ENCODE measurements around the gene CDH12.

GRCh38 chr5:22372826-22373660 is 480.1 kb downstream of the CDH12 start:
- TF ChIP-seq POLR2A (IDR thresholded peaks at IDR 0.05; ENCODE audit: low read length) (no peak), GATA1 (IDR thresholded peaks at IDR 0.05; ENCODE audit: low read depth, low read length) (no peak)

Data from erythroblast (primary cell).